ENCODE results near the gene BFSP1.

Gene BFSP1

DNA sequence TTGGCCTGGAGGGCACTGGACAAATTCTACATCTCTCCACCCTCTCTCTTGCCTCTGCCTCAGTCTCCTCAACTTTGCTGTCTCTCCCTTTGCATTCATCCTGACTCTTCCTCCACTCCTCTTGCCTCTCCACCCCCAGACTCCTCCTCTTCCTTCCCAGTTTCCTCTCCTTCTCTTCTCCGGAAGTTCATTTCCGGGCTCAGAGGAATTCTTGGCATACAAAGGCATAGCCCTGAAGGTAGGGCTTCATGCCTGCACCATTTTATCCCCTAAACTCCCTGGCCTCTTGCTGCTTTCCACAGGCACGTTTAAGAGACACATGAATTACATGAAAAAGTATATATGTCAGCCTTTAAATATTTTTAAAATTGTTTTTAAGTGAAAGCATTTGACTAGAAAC lies 10.6 kb downstream of the BFSP1 start:
- peaks cover 10% of the 10 kb centered on the region for H3K4me1 ChIP-seq (ENCODE audit: insufficient read depth, low read length)

DNA sequence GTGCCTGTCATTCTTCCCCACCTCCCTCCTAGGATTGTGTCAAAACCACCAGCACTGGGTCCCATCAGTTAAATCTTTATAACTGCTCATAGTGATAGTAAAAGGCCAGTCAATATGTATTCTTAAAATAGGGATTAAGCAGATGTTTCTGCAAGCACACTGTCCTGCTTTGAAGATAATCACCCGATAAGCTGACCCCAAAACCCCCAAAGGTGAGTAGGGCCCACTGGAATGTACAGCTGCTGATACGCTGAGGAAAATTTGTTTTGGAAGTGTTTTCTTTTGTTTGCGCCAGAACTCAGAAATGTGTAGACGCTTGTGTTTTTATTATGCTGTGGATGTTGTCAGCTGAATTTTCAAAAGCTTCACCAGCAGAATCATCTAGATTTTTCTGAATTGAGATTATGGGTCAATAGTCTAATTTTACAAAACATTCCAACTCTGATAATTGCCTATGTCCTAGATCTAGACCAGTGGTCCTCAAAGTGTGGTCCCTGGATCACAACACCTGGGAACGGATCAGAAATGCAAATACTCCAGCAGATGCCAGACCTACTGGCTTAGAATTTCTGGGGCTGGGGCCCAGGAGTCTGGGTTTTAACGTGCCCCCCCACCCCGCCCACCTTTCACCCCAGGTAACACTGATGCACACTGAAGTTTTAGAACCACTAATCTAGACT lies 11.4 kb downstream of the BFSP1 start:
- H3K4me1 ChIP-seq (ENCODE audit: insufficient read depth, low read length), result peaks cover 10% of the 10 kb centered on the region
- no peak overlapping the region for H3K9ac ChIP-seq (ENCODE audit: low read depth, low read length)
- no peaks in the 10 kb centered on the region for H3K9me3 ChIP-seq (ENCODE audit: control insufficient read depth, insufficient read depth, low read length)
- H3K36me3 ChIP-seq (ENCODE audit: insufficient read depth, low read length), result no peaks in the 10 kb centered on the region

More for the DNA sequence above, 10.6 kb downstream of the BFSP1 start:
- H3K36me3 ChIP-seq (ENCODE audit: insufficient read depth, low read length), result no peaks in the 10 kb centered on the region
- H3K9me3 ChIP-seq (ENCODE audit: control insufficient read depth, insufficient read depth, low read length), result no peaks in the 10 kb centered on the region
- H3K9ac ChIP-seq (ENCODE audit: low read depth, low read length), result no peak overlapping the region

- Histone ChIP-seq H3K9me3 (ENCODE audit: control insufficient read depth, insufficient read depth, low read length) (no peaks in the 10 kb centered on the region), H3K9ac (ENCODE audit: low read depth, low read length) (no peak overlapping the region), H3K4me1 (ENCODE audit: insufficient read depth, low read length) (peaks cover 10% of the 10 kb centered on the region), H3K36me3 (ENCODE audit: insufficient read depth, low read length) (no peaks in the 10 kb centered on the region)
These were observed 12.7 kb downstream of the BFSP1 start for GRCh38 chr20:17518339-17519052.

GRCh38 chr20:17515053-17515452 lies 16.1 kb downstream of the BFSP1 start:
- no peaks in the 10 kb centered on the region for H3K9me3 ChIP-seq (ENCODE audit: control insufficient read depth, insufficient read depth, low read length)
- no peaks in the 10 kb centered on the region for H3K36me3 ChIP-seq (ENCODE audit: insufficient read depth, low read length)
- no peaks in the 10 kb centered on the region for H3K4me1 ChIP-seq (ENCODE audit: insufficient read depth, low read length)
- no peak overlapping the region for H3K9ac ChIP-seq (ENCODE audit: low read depth, low read length)

DNA sequence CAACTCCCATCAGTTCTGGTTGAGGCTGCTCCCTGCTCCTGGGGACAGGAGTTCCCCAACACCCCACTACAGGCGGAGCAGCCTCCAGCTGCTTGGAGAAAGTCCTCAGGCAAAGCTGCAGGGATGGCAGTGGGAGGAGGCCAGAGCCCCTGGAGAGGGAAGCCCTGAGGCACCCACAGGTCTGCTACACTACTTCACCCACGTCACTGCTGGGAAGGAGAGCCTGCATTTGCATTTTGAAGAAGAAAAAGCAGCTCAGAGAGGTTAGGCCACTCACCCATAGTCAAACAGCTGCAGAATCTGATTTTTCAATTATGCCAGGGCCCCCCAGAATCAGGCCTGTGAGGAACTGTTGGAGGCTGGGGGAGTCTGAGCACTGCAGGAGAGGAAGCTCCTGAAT lies 17.2 kb downstream of the BFSP1 start:
- H3K36me3 ChIP-seq (ENCODE audit: insufficient read depth, low read length), result no peaks in the 10 kb centered on the region
- H3K4me1 ChIP-seq (ENCODE audit: insufficient read depth, low read length), result no peaks in the 10 kb centered on the region
- no peaks in the 10 kb centered on the region for H3K9me3 ChIP-seq (ENCODE audit: control insufficient read depth, insufficient read depth, low read length)
- H3K9ac ChIP-seq (ENCODE audit: low read depth, low read length), result no peak overlapping the region

GRCh38 chr20:17511401-17511800 lies 19.8 kb downstream of the BFSP1 start:
- Histone ChIP-seq H3K4me1 (ENCODE audit: insufficient read depth, low read length) (no peaks in the 10 kb centered on the region), H3K36me3 (ENCODE audit: insufficient read depth, low read length) (no peaks in the 10 kb centered on the region), H3K9me3 (ENCODE audit: control insufficient read depth, insufficient read depth, low read length) (no peaks in the 10 kb centered on the region), H3K9ac (ENCODE audit: low read depth, low read length) (no peak overlapping the region)

DNA sequence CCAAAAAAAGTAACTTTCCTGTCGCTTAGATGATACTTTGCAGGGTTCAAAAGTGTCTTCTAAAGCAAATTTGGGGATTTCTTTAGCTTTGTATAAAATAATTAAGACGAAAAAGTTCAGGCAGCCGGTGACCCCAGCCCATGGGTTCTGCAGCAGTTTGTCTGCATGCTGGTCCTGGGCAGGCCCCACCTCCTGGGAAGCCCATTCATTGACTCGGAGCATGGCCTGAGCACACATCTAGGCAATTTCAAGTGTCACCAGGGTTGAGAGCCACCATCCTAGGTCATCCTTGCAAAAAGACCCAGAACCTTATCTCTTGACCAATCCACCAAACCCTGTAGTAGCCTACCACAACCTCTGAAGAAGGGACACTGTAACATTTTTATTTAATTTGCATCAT lies 20.6 kb downstream of the BFSP1 start:
- no peaks in the 10 kb centered on the region for H3K9me3 ChIP-seq (ENCODE audit: control insufficient read depth, insufficient read depth, low read length)
- no peak overlapping the region for H3K9ac ChIP-seq (ENCODE audit: low read depth, low read length)
- no peaks in the 10 kb centered on the region for H3K4me1 ChIP-seq (ENCODE audit: insufficient read depth, low read length)
- no peaks in the 10 kb centered on the region for H3K36me3 ChIP-seq (ENCODE audit: insufficient read depth, low read length)

GRCh38 chr20:17508756-17509155 lies 22.4 kb downstream of the BFSP1 start:
- H3K9ac ChIP-seq (ENCODE audit: low read depth, low read length), result no peak overlapping the region
- no peaks in the 10 kb centered on the region for H3K36me3 ChIP-seq (ENCODE audit: insufficient read depth, low read length)
- H3K4me1 ChIP-seq (ENCODE audit: insufficient read depth, low read length), result peaks cover 5% of the 10 kb centered on the region; the same call in 1 of the 2 replicates
- no peaks in the 10 kb centered on the region for H3K9me3 ChIP-seq (ENCODE audit: control insufficient read depth, insufficient read depth, low read length)

GRCh38 chr20:17507531-17507930 lies 23.6 kb downstream of the BFSP1 start:
- H3K9ac ChIP-seq (ENCODE audit: low read depth, low read length), result no peak overlapping the region
- no peaks in the 10 kb centered on the region for H3K9me3 ChIP-seq (ENCODE audit: control insufficient read depth, insufficient read depth, low read length)
- H3K36me3 ChIP-seq (ENCODE audit: insufficient read depth, low read length), result no peaks in the 10 kb centered on the region
- H3K4me1 ChIP-seq (ENCODE audit: insufficient read depth, low read length), result peaks cover 5% of the 10 kb centered on the region; the same call in 1 of the 2 replicates

GRCh38 chr20:17507032-17507431 lies 24.1 kb downstream of the BFSP1 start:
- Histone ChIP-seq H3K9ac (ENCODE audit: low read depth, low read length) (no peak overlapping the region), H3K4me1 (ENCODE audit: insufficient read depth, low read length) (peaks cover 5% of the 10 kb centered on the region; the same call in 1 of the 2 replicates), H3K36me3 (ENCODE audit: insufficient read depth, low read length) (no peaks in the 10 kb centered on the region), H3K9me3 (ENCODE audit: control insufficient read depth, insufficient read depth, low read length) (no peaks in the 10 kb centered on the region)

DNA sequence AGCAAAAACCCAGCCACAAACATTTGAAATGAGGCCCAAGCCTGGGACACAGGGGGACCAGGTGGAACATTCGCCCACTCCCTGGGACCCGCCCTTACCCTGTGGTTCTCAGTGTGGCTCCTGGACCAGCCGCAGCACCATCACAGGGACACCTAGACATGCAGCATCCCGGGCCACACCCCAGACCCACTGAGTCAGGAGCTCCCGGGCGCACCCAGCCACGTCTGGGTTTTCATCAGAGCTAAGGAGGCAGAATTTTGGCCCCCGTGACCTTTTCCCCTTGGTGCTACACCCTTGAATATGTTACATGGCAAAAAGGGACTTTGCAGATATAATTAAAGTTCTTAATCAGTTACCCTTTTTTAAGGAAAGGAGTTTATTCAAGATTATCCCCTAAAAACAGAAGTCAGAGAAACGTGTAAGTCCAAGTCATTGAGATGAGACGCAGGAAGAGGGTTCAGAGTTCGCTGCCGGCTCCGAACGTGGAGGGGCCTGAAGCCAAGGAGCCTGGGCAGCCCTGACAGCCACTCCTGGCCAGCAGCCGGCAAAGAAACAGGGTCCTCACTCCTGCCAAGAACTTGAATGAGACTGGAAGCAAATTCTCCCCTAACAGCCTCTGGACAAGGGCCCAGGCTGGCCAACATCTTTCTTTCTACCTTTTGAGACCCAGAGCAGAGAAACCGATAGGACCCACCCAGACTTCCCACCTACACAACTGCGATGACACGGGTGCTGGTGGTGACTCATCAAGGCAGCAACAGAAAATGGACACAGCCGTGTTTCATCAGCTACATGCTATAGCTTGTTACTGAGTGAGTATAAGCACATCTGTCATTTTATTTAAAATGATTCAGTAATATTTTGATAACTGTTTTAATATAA lies 25.3 kb downstream of the BFSP1 start:
- Histone ChIP-seq H3K9ac (ENCODE audit: low read depth, low read length) (peak overlapping the region; percentile 50; the same call in 1 of the 2 replicates), H3K36me3 (ENCODE audit: insufficient read depth, low read length) (no peaks in the 10 kb centered on the region), H3K9me3 (ENCODE audit: control insufficient read depth, insufficient read depth, low read length) (no peaks in the 10 kb centered on the region), H3K4me1 (ENCODE audit: insufficient read depth, low read length) (peaks cover 5% of the 10 kb centered on the region; the same call in 1 of the 2 replicates)

- Histone ChIP-seq H3K9me3 (ENCODE audit: control insufficient read depth, insufficient read depth, low read length) (no peaks in the 10 kb centered on the region), H3K9ac (ENCODE audit: low read depth, low read length) (peak overlapping the region; percentile 50; the same call in 1 of the 2 replicates), H3K4me1 (ENCODE audit: insufficient read depth, low read length) (peaks cover 5% of the 10 kb centered on the region; the same call in 1 of the 2 replicates), H3K36me3 (ENCODE audit: insufficient read depth, low read length) (no peaks in the 10 kb centered on the region)
These were observed 26.1 kb downstream of the BFSP1 start for GRCh38 chr20:17504898-17505635.

DNA sequence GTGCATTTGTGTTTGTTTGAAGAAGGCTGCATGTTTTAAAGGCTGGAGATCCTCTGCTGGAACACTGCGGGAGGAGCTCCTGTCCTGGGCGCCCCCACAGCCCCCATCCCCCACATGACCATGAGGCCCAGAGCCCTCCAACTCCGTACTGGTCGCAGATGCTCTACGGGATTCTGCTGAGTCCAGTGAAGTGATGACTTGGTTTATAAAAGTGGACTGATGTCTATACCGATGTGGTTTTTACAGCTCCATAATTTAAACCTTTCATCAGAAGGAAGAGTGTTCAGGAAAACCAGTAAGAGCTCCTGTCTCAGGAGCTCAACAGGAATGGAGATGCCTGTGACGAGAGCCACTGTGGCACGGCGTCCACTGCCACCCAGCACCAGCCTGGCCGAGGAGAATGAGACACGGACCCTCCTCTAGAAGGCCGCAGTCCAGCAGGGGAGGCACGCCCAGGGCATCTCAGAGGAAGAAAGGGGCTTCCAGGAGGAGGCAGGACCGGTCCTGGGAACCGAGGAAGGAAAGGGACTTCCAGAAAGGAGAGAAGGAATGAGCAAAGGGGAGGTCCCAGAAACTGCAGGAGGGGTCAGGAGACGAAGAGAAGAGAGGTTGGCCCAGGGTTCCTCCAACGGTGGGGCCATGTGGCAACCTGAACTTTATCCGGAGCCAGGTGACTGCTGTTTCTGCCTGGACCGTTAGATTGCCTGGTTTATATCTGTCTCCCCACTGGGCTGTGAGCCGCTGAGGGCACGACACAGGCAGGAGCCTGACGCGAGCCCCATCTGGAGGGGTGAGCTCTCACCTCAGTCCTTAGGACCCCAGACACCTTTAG lies 26.9 kb downstream of the BFSP1 start:
- no peak overlapping the region; the same call in 1 of the 2 replicates for H3K9ac ChIP-seq (ENCODE audit: low read depth, low read length)
- H3K36me3 ChIP-seq (ENCODE audit: insufficient read depth, low read length), result no peaks in the 10 kb centered on the region
- H3K4me1 ChIP-seq (ENCODE audit: insufficient read depth, low read length), result peaks cover 5% of the 10 kb centered on the region; the same call in 1 of the 2 replicates
- H3K9me3 ChIP-seq (ENCODE audit: control insufficient read depth, insufficient read depth, low read length), result no peaks in the 10 kb centered on the region
